GM23338 (cell line): ENCODE results near the gene HIVEP1. TPM values are rescaled to one million over a fixed set of nuclear protein-coding genes. Genes with fewer than 3 reads are reported as not detected.
A peak's percentile ranks its signal among the peaks of the same experiment; 100 is the strongest.

Experiments used
- ATAC-seq: fragments of 200-7000 bp; cut with Tn5 transposase; 3 replicates; pipeline ENCODE4 v1.9.1; 2020
- DNase-seq: peaks from one replicate; pipeline ENCODE4 v3.0.0-alpha.2; 2015; ENCODE audit warnings: low spot score
- H2AFZ ChIP-seq: fragments of 200-600 bp; sonication (generic); 2 replicates; pipeline ENCODE4 v1.8.0; 2016; ENCODE audit warnings: antibody characterized with exemption, mild to moderate bottlenecking, moderate library complexity
- H3F3A ChIP-seq: fragments of 200-600 bp; sonication (generic); replicated peaks from 2 replicates; pipeline ENCODE4 v1.8.0; 2017; ENCODE audit warnings: antibody characterized with exemption, mixed run types, low read depth
- H3K27ac ChIP-seq: fragments of 200-600 bp; sonication (generic); 2 replicates; pipeline ENCODE4 v1.6.1; 2016; ENCODE audit warnings: low read depth
- H3K27me3 ChIP-seq: fragments of 200-600 bp; sonication (generic); 2 replicates; pipeline ENCODE4 v1.8.0; 2016; ENCODE audit warnings: mild to moderate bottlenecking, mixed run types, moderate library complexity; ENCODE audit not compliant: insufficient read depth
- H3K36me3 ChIP-seq: fragments of 200-600 bp; sonication (generic); 2 replicates; pipeline ENCODE4 v1.8.0; 2016; ENCODE audit warnings: mild to moderate bottlenecking; ENCODE audit not compliant: insufficient read depth
- H3K4me1 ChIP-seq: fragments of 200-600 bp; sonication (generic); 2 replicates; pipeline ENCODE4 v1.8.0; 2016; ENCODE audit warnings: mild to moderate bottlenecking, moderate library complexity; ENCODE audit not compliant: insufficient read depth
- H3K4me2 ChIP-seq: fragments of 200-600 bp; sonication (generic); 2 replicates; pipeline ENCODE4 v1.7.1; 2017; ENCODE audit warnings: mixed run types
- H3K4me3 ChIP-seq: fragments of 200-600 bp; sonication (generic); 2 replicates; pipeline ENCODE4 v1.6.1; 2016; ENCODE audit warnings: mixed run types
- H3K79me2 ChIP-seq: fragments of 200-600 bp; sonication (generic); replicated peaks from 2 replicates; pipeline ENCODE4 v1.8.0; 2017; ENCODE audit warnings: mild to moderate bottlenecking; ENCODE audit not compliant: insufficient read depth
- H3K9me2 ChIP-seq: fragments of 200-600 bp; sonication (generic); 2 replicates; pipeline ENCODE4 v1.8.0; 2017; ENCODE audit not compliant: insufficient read depth
- H4K20me1 ChIP-seq: fragments of 200-600 bp; sonication (generic); replicated peaks from 2 replicates; pipeline ENCODE4 v1.8.0; 2017; ENCODE audit warnings: mild to moderate bottlenecking; ENCODE audit not compliant: insufficient read depth
- H3K27ac Mint-ChIP-seq: 2 replicates; pipeline ENCODE4 v1.8.0; 2020; ENCODE audit warnings: inconsistent platforms, mild to moderate bottlenecking, moderate library complexity, mixed read lengths
- H3K27me3 Mint-ChIP-seq: 3 replicates; pipeline ENCODE4 v1.8.0; 2022; ENCODE audit warnings: low read depth, mild to moderate bottlenecking, moderate library complexity, mixed read lengths, inconsistent platforms; ENCODE audit not compliant: insufficient read depth, poor library complexity
- H3K36me3 Mint-ChIP-seq: 3 replicates; pipeline ENCODE4 v1.8.0; 2021; ENCODE audit warnings: low read depth, mild to moderate bottlenecking, inconsistent platforms, moderate library complexity, mixed read lengths
- H3K4me1 Mint-ChIP-seq: 3 replicates; pipeline ENCODE4 v1.8.0; 2020; ENCODE audit warnings: mild to moderate bottlenecking, inconsistent platforms, mixed read lengths
- H3K4me3 Mint-ChIP-seq: 3 replicates; pipeline ENCODE4 v1.8.0; 2021; ENCODE audit warnings: moderate library complexity, mild to moderate bottlenecking, inconsistent platforms, mixed read lengths
- H3K9me3 Mint-ChIP-seq: 3 replicates; pipeline ENCODE4 v1.8.0; 2020; ENCODE audit warnings: moderate library complexity, mild to moderate bottlenecking, inconsistent platforms, mixed read lengths
- CREB1 ChIP-seq: fragments of 250-450 bp; sonication (Bioruptor Pico); IDR thresholded peaks from 2 replicates; pipeline ENCODE4 v1.5.0; 2020; ENCODE audit warnings: low read depth, mild to moderate bottlenecking, moderate library complexity
- CTCF ChIP-seq, 2 experiments: fragments of 200-600 bp in 1 of 2; sonication (generic) in 1 of 2; conservative IDR thresholded peaks; 2 replicates each; pipeline versions ENCODE4 v1.5.1 to v1.6.1; 2016 to 2017; ENCODE audit warnings: antibody characterized with exemption in 2 of 2, low read depth in 2 of 2, mild to moderate bottlenecking in 2 of 2, moderate library complexity in 1 of 2
- EZH2 ChIP-seq: fragments of 200-600 bp; sonication (generic); IDR thresholded peaks from one replicate; pipeline ENCODE4 v1.8.0; 2017; ENCODE audit warnings: antibody characterized with exemption, mild to moderate bottlenecking, low read depth; ENCODE audit not compliant: unreplicated experiment
- EZH2phosphoT487 ChIP-seq: fragments of 200-600 bp; sonication (generic); IDR thresholded peaks from one replicate; pipeline ENCODE4 v1.8.1; 2018; ENCODE audit warnings: antibody characterized with exemption; ENCODE audit not compliant: unreplicated experiment
- JUNB ChIP-seq: IDR thresholded peaks from one replicate; pipeline ENCODE4 v1.6.1; 2016; ENCODE audit warnings: antibody characterized with exemption; ENCODE audit not compliant: unreplicated experiment
- NANOG ChIP-seq: IDR thresholded peaks from 2 replicates; pipeline ENCODE4 v1.6.1; 2016; ENCODE audit warnings: antibody characterized with exemption, borderline replicate concordance
- POLR2AphosphoS5 ChIP-seq: IDR thresholded peaks from 2 replicates; pipeline ENCODE4 v1.6.1; 2016; ENCODE audit warnings: antibody characterized with exemption, low read depth
- STAT1 ChIP-seq: IDR thresholded peaks from one replicate; pipeline ENCODE4 v1.6.1; 2016; ENCODE audit warnings: antibody characterized with exemption; ENCODE audit not compliant: unreplicated experiment
- ZNF114 ChIP-seq: fragments of 250-450 bp; sonication (Bioruptor Pico); IDR thresholded peaks from 2 replicates; pipeline ENCODE4 v1.5.0; 2020; ENCODE audit warnings: mild to moderate bottlenecking, moderate library complexity
- ZNF331 ChIP-seq: fragments of 250-450 bp; sonication (Bioruptor Pico); IDR thresholded peaks from 2 replicates; pipeline ENCODE4 v1.5.0; 2020; ENCODE audit warnings: low read depth, mild to moderate bottlenecking, moderate library complexity
- polyA plus RNA-seq: library from polyadenylated mRNA; unstranded; fragments of >200 nt; fragmentation: Nextera tagmentation; extraction: Ambion mirVana; gene quantifications from 2 replicates; pipeline ENCODE4 v1.2.1, GENCODE V29; 2016
- total RNA-seq: library from RNA; depleted of rRNA; stranded (reverse); fragments of >200 nt; shearing (Covaris generic); gene quantifications from 2 replicates; pipeline ENCODE4 v1.2.3, GENCODE V29; 2014
- TF ChIP-seq, protein P1 (sequence below): IDR thresholded peaks from 2 replicates; pipeline ENCODE4 v1.6.1; 2016; ENCODE audit warnings: antibody characterized with exemption
- TF ChIP-seq, protein P2 (sequence below): fragments of 250-450 bp; sonication (Bioruptor Pico); IDR thresholded peaks from 2 replicates; pipeline ENCODE4 v1.5.0; 2020; ENCODE audit warnings: mild to moderate bottlenecking, moderate library complexity
- TF ChIP-seq, protein P3 (sequence below): IDR thresholded peaks from one replicate; pipeline ENCODE4 v1.6.1; 2018; ENCODE audit warnings: antibody characterized with exemption; ENCODE audit not compliant: unreplicated experiment

Gene HIVEP1
- total and polyA plus RNA-seq, 2 experiments from 2014 or later = 10.1 to 21.7 TPM

GRCh38 chr6:12014027-12014872, 2.1 kb downstream of the HIVEP1 start:
- Mint-ChIP-seq H3K36me3 (peaks cover 52% of the 10 kb centered on the region), H3K4me3 (peak overlapping the region; percentile 91), H3K9me3 (peaks cover 15% of the 10 kb centered on the region; the same call in 2 of the 3 replicates), H3K4me1 (peaks cover 23% of the 10 kb centered on the region), H3K27ac (peak overlapping the region; percentile 53), H3K27me3 (peaks cover 8% of the 10 kb centered on the region)
- H3K27me3 ChIP-seq = peaks cover 7% of the 10 kb centered on the region
- no peaks in the 10 kb centered on the region for H3K9me2 ChIP-seq
- no peak overlapping the region for H2AFZ ChIP-seq
- no peak for TF ChIP-seq EZH2phosphoT487
- no peak for TF ChIP-seq ZNF331 (CRISPR knock-in tag)
- no peak for TF ChIP-seq ZNF114 (CRISPR knock-in tag)
- TF ChIP-seq, protein P1, sequence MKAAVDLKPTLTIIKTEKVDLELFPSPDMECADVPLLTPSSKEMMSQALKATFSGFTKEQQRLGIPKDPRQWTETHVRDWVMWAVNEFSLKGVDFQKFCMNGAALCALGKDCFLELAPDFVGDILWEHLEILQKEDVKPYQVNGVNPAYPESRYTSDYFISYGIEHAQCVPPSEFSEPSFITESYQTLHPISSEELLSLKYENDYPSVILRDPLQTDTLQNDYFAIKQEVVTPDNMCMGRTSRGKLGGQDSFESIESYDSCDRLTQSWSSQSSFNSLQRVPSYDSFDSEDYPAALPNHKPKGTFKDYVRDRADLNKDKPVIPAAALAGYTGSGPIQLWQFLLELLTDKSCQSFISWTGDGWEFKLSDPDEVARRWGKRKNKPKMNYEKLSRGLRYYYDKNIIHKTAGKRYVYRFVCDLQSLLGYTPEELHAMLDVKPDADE = no peak
- TF ChIP-seq EZH2 = no peak
- no peak for TF ChIP-seq CREB1 (CRISPR knock-in tag)
- TF ChIP-seq JUNB = no peak
- TF ChIP-seq STAT1 = no peak
- no peak for TF ChIP-seq NANOG
- no peak for TF ChIP-seq POLR2AphosphoS5
- TF ChIP-seq, protein P2, sequence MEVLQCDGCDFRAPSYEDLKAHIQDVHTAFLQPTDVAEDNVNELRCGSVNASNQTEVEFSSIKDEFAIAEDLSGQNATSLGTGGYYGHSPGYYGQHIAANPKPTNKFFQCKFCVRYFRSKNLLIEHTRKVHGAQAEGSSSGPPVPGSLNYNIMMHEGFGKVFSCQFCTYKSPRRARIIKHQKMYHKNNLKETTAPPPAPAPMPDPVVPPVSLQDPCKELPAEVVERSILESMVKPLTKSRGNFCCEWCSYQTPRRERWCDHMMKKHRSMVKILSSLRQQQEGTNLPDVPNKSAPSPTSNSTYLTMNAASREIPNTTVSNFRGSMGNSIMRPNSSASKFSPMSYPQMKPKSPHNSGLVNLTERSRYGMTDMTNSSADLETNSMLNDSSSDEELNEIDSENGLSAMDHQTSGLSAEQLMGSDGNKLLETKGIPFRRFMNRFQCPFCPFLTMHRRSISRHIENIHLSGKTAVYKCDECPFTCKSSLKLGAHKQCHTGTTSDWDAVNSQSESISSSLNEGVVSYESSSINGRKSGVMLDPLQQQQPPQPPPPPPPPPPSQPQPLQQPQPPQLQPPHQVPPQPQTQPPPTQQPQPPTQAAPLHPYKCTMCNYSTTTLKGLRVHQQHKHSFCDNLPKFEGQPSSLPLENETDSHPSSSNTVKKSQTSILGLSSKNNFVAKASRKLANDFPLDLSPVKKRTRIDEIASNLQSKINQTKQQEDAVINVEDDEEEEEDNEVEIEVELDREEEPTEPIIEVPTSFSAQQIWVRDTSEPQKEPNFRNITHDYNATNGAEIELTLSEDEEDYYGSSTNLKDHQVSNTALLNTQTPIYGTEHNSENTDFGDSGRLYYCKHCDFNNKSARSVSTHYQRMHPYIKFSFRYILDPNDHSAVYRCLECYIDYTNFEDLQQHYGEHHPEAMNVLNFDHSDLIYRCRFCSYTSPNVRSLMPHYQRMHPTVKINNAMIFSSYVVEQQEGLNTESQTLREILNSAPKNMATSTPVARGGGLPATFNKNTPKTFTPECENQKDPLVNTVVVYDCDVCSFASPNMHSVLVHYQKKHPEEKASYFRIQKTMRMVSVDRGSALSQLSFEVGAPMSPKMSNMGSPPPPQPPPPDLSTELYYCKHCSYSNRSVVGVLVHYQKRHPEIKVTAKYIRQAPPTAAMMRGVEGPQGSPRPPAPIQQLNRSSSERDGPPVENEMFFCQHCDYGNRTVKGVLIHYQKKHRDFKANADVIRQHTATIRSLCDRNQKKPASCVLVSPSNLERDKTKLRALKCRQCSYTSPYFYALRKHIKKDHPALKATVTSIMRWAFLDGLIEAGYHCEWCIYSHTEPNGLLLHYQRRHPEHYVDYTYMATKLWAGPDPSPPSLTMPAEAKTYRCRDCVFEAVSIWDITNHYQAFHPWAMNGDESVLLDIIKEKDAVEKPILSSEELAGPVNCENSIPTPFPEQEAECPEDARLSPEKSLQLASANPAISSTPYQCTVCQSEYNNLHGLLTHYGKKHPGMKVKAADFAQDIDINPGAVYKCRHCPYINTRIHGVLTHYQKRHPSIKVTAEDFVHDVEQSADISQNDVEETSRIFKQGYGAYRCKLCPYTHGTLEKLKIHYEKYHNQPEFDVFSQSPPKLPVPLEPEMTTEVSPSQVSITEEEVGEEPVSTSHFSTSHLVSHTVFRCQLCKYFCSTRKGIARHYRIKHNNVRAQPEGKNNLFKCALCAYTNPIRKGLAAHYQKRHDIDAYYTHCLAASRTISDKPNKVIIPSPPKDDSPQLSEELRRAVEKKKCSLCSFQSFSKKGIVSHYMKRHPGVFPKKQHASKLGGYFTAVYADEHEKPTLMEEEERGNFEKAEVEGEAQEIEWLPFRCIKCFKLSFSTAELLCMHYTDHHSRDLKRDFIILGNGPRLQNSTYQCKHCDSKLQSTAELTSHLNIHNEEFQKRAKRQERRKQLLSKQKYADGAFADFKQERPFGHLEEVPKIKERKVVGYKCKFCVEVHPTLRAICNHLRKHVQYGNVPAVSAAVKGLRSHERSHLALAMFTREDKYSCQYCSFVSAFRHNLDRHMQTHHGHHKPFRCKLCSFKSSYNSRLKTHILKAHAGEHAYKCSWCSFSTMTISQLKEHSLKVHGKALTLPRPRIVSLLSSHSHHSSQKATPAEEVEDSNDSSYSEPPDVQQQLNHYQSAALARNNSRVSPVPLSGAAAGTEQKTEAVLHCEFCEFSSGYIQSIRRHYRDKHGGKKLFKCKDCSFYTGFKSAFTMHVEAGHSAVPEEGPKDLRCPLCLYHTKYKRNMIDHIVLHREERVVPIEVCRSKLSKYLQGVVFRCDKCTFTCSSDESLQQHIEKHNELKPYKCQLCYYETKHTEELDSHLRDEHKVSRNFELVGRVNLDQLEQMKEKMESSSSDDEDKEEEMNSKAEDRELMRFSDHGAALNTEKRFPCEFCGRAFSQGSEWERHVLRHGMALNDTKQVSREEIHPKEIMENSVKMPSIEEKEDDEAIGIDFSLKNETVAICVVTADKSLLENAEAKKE (CRISPR knock-in tag) = no peak
- no peak for TF ChIP-seq CTCF (conservative IDR thresholded peaks at IDR 0.05; ENCODE audit: low read depth in 2 of 2)
- TF ChIP-seq, protein P3, sequence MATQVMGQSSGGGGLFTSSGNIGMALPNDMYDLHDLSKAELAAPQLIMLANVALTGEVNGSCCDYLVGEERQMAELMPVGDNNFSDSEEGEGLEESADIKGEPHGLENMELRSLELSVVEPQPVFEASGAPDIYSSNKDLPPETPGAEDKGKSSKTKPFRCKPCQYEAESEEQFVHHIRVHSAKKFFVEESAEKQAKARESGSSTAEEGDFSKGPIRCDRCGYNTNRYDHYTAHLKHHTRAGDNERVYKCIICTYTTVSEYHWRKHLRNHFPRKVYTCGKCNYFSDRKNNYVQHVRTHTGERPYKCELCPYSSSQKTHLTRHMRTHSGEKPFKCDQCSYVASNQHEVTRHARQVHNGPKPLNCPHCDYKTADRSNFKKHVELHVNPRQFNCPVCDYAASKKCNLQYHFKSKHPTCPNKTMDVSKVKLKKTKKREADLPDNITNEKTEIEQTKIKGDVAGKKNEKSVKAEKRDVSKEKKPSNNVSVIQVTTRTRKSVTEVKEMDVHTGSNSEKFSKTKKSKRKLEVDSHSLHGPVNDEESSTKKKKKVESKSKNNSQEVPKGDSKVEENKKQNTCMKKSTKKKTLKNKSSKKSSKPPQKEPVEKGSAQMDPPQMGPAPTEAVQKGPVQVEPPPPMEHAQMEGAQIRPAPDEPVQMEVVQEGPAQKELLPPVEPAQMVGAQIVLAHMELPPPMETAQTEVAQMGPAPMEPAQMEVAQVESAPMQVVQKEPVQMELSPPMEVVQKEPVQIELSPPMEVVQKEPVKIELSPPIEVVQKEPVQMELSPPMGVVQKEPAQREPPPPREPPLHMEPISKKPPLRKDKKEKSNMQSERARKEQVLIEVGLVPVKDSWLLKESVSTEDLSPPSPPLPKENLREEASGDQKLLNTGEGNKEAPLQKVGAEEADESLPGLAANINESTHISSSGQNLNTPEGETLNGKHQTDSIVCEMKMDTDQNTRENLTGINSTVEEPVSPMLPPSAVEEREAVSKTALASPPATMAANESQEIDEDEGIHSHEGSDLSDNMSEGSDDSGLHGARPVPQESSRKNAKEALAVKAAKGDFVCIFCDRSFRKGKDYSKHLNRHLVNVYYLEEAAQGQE = no peak
- no peak overlapping the region for H3K27ac ChIP-seq
- peaks cover 9% of the 10 kb centered on the region; the same call in 1 of the 2 replicates for H3F3A ChIP-seq
- H3K4me2 ChIP-seq = peak overlapping the region; percentile 81
- peaks cover 55% of the 10 kb centered on the region for H3K79me2 ChIP-seq
- DNase-seq (no peak), ATAC-seq (no peak)
- peaks cover 18% of the 10 kb centered on the region for H3K4me1 ChIP-seq
- H3K4me3 ChIP-seq = peak overlapping the region; percentile 63
- H4K20me1 ChIP-seq = no peaks in the 10 kb centered on the region
- H3K36me3 ChIP-seq = peaks cover 8% of the 10 kb centered on the region
